Glutamatergic neuron (in vitro differentiated cells): ENCODE measurements around the gene CRCP. TPM values are rescaled to one million over a fixed set of nuclear protein-coding genes. Genes with fewer than 3 reads are reported as not detected.

ENCODE experiments used
- DNase-seq: peaks from one replicate; pipeline ENCODE4 v3.0.0; 2022
- H3K27ac Mint-ChIP-seq: one replicate; pipeline ENCODE4 v1.8.0; 2020; ENCODE audit warnings: mild to moderate bottlenecking, mixed read lengths, inconsistent platforms; ENCODE audit not compliant: unreplicated experiment
- H3K27me3 Mint-ChIP-seq: one replicate; pipeline ENCODE4 v1.8.0; 2020; ENCODE audit warnings: mild to moderate bottlenecking, moderate library complexity, mixed read lengths, inconsistent platforms; ENCODE audit not compliant: unreplicated experiment
- H3K36me3 Mint-ChIP-seq: one replicate; pipeline ENCODE4 v1.8.0; 2020; ENCODE audit warnings: mild to moderate bottlenecking, mixed read lengths, inconsistent platforms; ENCODE audit not compliant: unreplicated experiment
- H3K4me1 Mint-ChIP-seq: one replicate; pipeline ENCODE4 v1.8.0; 2020; ENCODE audit warnings: mild to moderate bottlenecking, low read depth, mixed read lengths, inconsistent platforms; ENCODE audit not compliant: unreplicated experiment
- H3K4me3 Mint-ChIP-seq: one replicate; pipeline ENCODE4 v1.8.0; 2020; ENCODE audit warnings: mild to moderate bottlenecking, mixed read lengths, inconsistent platforms; ENCODE audit not compliant: unreplicated experiment
- H3K9me3 Mint-ChIP-seq: one replicate; pipeline ENCODE4 v1.8.0; 2020; ENCODE audit warnings: mild to moderate bottlenecking, moderate library complexity, mixed read lengths, inconsistent platforms; ENCODE audit not compliant: unreplicated experiment
- CTCF ChIP-seq: fragments of 200-600 bp; sonication (generic); IDR thresholded peaks from one replicate; pipeline ENCODE4 v1.5.0; 2021; ENCODE audit not compliant: partially characterized antibody, unreplicated experiment
- total RNA-seq: library from RNA; stranded (reverse); fragmentation: NEBNext Ultra II Directional; extraction: Animal tissue kit (Norgen Biotek cat#: 25700); gene quantifications from one replicate; pipeline ENCODE4 v1.2.1, GENCODE V29; 2021; ENCODE audit not compliant: unreplicated experiment

CRCP gene
- total RNA-seq, 1 donor from 2014 or later: 29.1 TPM

- H3K36me3 Mint-ChIP-seq: peaks cover 13% of the 10 kb centered on the region
- no peaks in the 10 kb centered on the region for H3K4me1 Mint-ChIP-seq
- no peaks in the 10 kb centered on the region for H3K27me3 Mint-ChIP-seq
- no peak overlapping the region for H3K27ac Mint-ChIP-seq
- H3K9me3 Mint-ChIP-seq: peaks cover 5% of the 10 kb centered on the region
- TF ChIP-seq CTCF: no peak
- no peak overlapping the region for H3K4me3 Mint-ChIP-seq
- DNase-seq: no peak
Observed at GRCh38 chr7:66162622-66163021, 48.0 kb downstream of the CRCP start.

- Mint-ChIP-seq H3K36me3 (peaks cover 9% of the 10 kb centered on the region), H3K27ac (no peak overlapping the region), H3K4me3 (no peak overlapping the region), H3K4me1 (no peaks in the 10 kb centered on the region), H3K27me3 (no peaks in the 10 kb centered on the region), H3K9me3 (peaks cover 5% of the 10 kb centered on the region)
- no peak for DNase-seq
- TF ChIP-seq CTCF: no peak
Observed at GRCh38 chr7:66163186-66163610, 48.6 kb downstream of the CRCP start.

GRCh38 chr7:66164356-66164755, 49.7 kb downstream of the CRCP start:
- Mint-ChIP-seq H3K9me3 (peaks cover 5% of the 10 kb centered on the region), H3K4me1 (no peaks in the 10 kb centered on the region), H3K27me3 (no peaks in the 10 kb centered on the region), H3K4me3 (no peak overlapping the region), H3K36me3 (peaks cover 3% of the 10 kb centered on the region), H3K27ac (no peak overlapping the region)
- TF ChIP-seq CTCF: no peak
- no peak for DNase-seq

- H3K27ac Mint-ChIP-seq: no peak overlapping the region
- H3K4me3 Mint-ChIP-seq: no peak overlapping the region
- no peaks in the 10 kb centered on the region for H3K4me1 Mint-ChIP-seq
- H3K27me3 Mint-ChIP-seq: no peaks in the 10 kb centered on the region
- H3K9me3 Mint-ChIP-seq: peaks cover 1% of the 10 kb centered on the region
- no peaks in the 10 kb centered on the region for H3K36me3 Mint-ChIP-seq
- no peak for DNase-seq
- TF ChIP-seq CTCF: no peak
Observed at GRCh38 chr7:66167773-66168387, 53.2 kb downstream of the CRCP start.

GRCh38 chr7:66169616-66170015, 55.0 kb downstream of the CRCP start:
- Mint-ChIP-seq H3K27me3 (no peaks in the 10 kb centered on the region), H3K9me3 (no peaks in the 10 kb centered on the region), H3K36me3 (no peaks in the 10 kb centered on the region), H3K4me3 (no peak overlapping the region), H3K27ac (no peak overlapping the region), H3K4me1 (no peaks in the 10 kb centered on the region)
- DNase-seq: no peak
- TF ChIP-seq CTCF: no peak
